ENCODE results near the gene SENP5.

DNA sequence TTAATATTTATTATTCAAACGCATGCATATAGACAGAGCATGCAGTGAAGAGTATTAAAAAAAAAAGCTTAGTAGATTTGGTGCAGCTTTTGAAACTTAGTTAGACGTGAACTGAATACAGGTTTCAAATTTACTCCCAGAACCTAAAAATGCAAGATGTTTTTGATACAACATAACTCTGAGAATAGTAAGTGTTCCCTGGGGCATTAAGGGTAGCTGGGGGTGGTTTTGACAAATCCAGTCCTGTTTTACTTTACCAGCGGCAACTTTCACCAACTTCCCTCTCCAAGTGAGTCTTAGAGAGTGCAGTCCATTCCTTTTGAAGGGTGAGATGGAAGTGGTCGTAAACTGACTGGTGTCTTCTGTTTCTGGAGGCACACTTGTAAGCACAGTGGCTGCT is 63.4 kb downstream of the SENP5 start:
- TF ChIP-seq, protein P1, sequence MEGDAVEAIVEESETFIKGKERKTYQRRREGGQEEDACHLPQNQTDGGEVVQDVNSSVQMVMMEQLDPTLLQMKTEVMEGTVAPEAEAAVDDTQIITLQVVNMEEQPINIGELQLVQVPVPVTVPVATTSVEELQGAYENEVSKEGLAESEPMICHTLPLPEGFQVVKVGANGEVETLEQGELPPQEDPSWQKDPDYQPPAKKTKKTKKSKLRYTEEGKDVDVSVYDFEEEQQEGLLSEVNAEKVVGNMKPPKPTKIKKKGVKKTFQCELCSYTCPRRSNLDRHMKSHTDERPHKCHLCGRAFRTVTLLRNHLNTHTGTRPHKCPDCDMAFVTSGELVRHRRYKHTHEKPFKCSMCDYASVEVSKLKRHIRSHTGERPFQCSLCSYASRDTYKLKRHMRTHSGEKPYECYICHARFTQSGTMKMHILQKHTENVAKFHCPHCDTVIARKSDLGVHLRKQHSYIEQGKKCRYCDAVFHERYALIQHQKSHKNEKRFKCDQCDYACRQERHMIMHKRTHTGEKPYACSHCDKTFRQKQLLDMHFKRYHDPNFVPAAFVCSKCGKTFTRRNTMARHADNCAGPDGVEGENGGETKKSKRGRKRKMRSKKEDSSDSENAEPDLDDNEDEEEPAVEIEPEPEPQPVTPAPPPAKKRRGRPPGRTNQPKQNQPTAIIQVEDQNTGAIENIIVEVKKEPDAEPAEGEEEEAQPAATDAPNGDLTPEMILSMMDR (IDR thresholded peaks at IDR 0.05), result no peak
- TF ChIP-seq POLR2AphosphoS5 (IDR thresholded peaks at IDR 0.05), result no peak
- no peak for TF ChIP-seq EP300 (IDR thresholded peaks at IDR 0.05)

Data from esophagus muscularis mucosa (tissue), 4 donors.